ENCODE measurements around the gene MMS22L.

MMS22L gene

GRCh38 chr6:97282726-97283617 is at the start of gene MMS22L:
Gene MMS22L, minus strand, starts transcription at chr6:97283216. Its CDS starts 739 bp downstream, at chr6:97282477.
- peak; percentile 80 for DNase-seq (ENCODE audit: low read depth, low spot score)

- DNase-seq (ENCODE audit: low read depth, low spot score): no peak
Observed at GRCh38 chr6:97322811-97323210, 39.8 kb upstream of the MMS22L start.

GRCh38 chr6:97322226-97322625 is 39.2 kb upstream of the MMS22L start:
- DNase-seq (ENCODE audit: low read depth, low spot score): no peak

- no peak for DNase-seq (ENCODE audit: low read depth, low spot score)
Observed at GRCh38 chr6:97316978-97317377, 34.0 kb upstream of the MMS22L start.

- DNase-seq (ENCODE audit: low read depth, low spot score): no peak
Observed at GRCh38 chr6:97312241-97312640, 29.2 kb upstream of the MMS22L start.

- no peak for DNase-seq (ENCODE audit: low read depth, low spot score)
Observed at GRCh38 chr6:97306544-97307320, 23.7 kb upstream of the MMS22L start.

GRCh38 chr6:97305414-97306066 is 22.5 kb upstream of the MMS22L start:
- no peak for DNase-seq (ENCODE audit: low read depth, low spot score)

- no peak for DNase-seq (ENCODE audit: low read depth, low spot score)
Observed at GRCh38 chr6:97304701-97305100, 21.7 kb upstream of the MMS22L start.

GRCh38 chr6:97294451-97294850 is 11.4 kb upstream of the MMS22L start:
- DNase-seq (ENCODE audit: low read depth, low spot score): no peak

GRCh38 chr6:97293198-97293696 is 10.2 kb upstream of the MMS22L start:
- no peak for DNase-seq (ENCODE audit: low read depth, low spot score)

- no peak for DNase-seq (ENCODE audit: low read depth, low spot score)
Observed at GRCh38 chr6:97292671-97293070, 9.7 kb upstream of the MMS22L start.

GRCh38 chr6:97291896-97292295 is 8.9 kb upstream of the MMS22L start:
- DNase-seq (ENCODE audit: low read depth, low spot score): no peak

- DNase-seq (ENCODE audit: low read depth, low spot score): no peak
Observed at GRCh38 chr6:97289332-97289731, 6.3 kb upstream of the MMS22L start.

GRCh38 chr6:97288188-97288587 is 5.2 kb upstream of the MMS22L start:
- no peak for DNase-seq (ENCODE audit: low read depth, low spot score)

GRCh38 chr6:97282238-97282725 is 734 bp downstream of the MMS22L start:
- DNase-seq (ENCODE audit: low read depth, low spot score): no peak

GRCh38 chr6:97280766-97281165 is 2.2 kb downstream of the MMS22L start:
- no peak for DNase-seq (ENCODE audit: low read depth, low spot score)

- DNase-seq (ENCODE audit: low read depth, low spot score): no peak
Observed at GRCh38 chr6:97275804-97276203, 7.2 kb downstream of the MMS22L start.

- DNase-seq (ENCODE audit: low read depth, low spot score): no peak
Observed at GRCh38 chr6:97269821-97270220, 13.2 kb downstream of the MMS22L start.

GRCh38 chr6:97262676-97263075 is 20.3 kb downstream of the MMS22L start:
- DNase-seq (ENCODE audit: low read depth, low spot score): no peak

GRCh38 chr6:97246842-97247241 is 36.2 kb downstream of the MMS22L start:
- no peak for DNase-seq (ENCODE audit: low read depth, low spot score)

GRCh38 chr6:97240222-97240621 is 42.8 kb downstream of the MMS22L start:
- DNase-seq (ENCODE audit: low read depth, low spot score): no peak

GRCh38 chr6:97231911-97232310 is 51.1 kb downstream of the MMS22L start:
- DNase-seq (ENCODE audit: low read depth, low spot score): no peak

All from activated CD4-positive, CD25-positive, alpha-beta regulatory T cell treated with anti-CD3 and anti-CD28 coated beads, Interleukin-2, amount 50 U/mL, for 16 hours (primary cell).